Effector memory CD8-positive, alpha-beta T cell (primary cell): Measurements from ENCODE around the gene B3GNT8.
"Not testable (repeated sequence)": the region's sequence is repeated elsewhere in the genome, so short reads cannot be mapped to it uniquely, and the experiment has no call there.

Experiments
- ATAC-seq: fragments of 150-1000 bp; cut with Tn5 transposase; replicated peaks from 2 replicates; pipeline ENCODE4 v1.10.0; 2021; ENCODE audit warnings: mild to moderate bottlenecking, moderate library complexity
- DNase-seq, 3 experiments: peaks; one replicate each; pipeline ENCODE4 v3.0.0; 2021
- H3K27ac Mint-ChIP-seq, 2 donors: one replicate each; pipeline ENCODE4 v1.8.0; 2022; ENCODE audit warnings: mild to moderate bottlenecking in 2 of 2, mixed read lengths in 2 of 2, moderate library complexity in 2 of 2
- H3K27me3 Mint-ChIP-seq, 2 donors: one replicate each; pipeline ENCODE4 v1.8.0; 2022; ENCODE audit warnings: mixed read lengths in 2 of 2
- H3K36me3 Mint-ChIP-seq: one replicate; pipeline ENCODE4 v1.8.0; 2022; ENCODE audit warnings: mild to moderate bottlenecking, moderate library complexity, mixed read lengths; ENCODE audit not compliant: insufficient read depth
- H3K4me1 Mint-ChIP-seq, 2 donors: one replicate each; pipeline ENCODE4 v1.8.0; 2022; ENCODE audit warnings: low read depth in 2 of 2, mixed read lengths in 2 of 2
- H3K4me3 Mint-ChIP-seq, 2 donors: one replicate each; pipeline ENCODE4 v1.8.0; 2022; ENCODE audit warnings: mild to moderate bottlenecking in 2 of 2, mixed read lengths in 2 of 2, moderate library complexity in 2 of 2
- H3K9me3 Mint-ChIP-seq, 2 donors: one replicate each; pipeline ENCODE4 v1.8.0; 2022; ENCODE audit warnings: mixed read lengths in 2 of 2

The B3GNT8 gene

GRCh38 chr19:41384351-41384750, 42.8 kb downstream of the B3GNT8 start:
- H3K27ac Mint-ChIP-seq: no peak overlapping the region
- H3K4me1 Mint-ChIP-seq: no peaks in the 10 kb centered on the region
- no peak for ATAC-seq
- no peaks in the 10 kb centered on the region for H3K27me3 Mint-ChIP-seq
- H3K36me3 Mint-ChIP-seq: peaks cover 13% of the 10 kb centered on the region
- no peak for DNase-seq
- H3K4me3 Mint-ChIP-seq: no peak overlapping the region
- H3K9me3 Mint-ChIP-seq: no peaks in the 10 kb centered on the region

GRCh38 chr19:41381536-41381935, 45.6 kb downstream of the B3GNT8 start:
- H3K9me3 Mint-ChIP-seq, H3K4me3 Mint-ChIP-seq, H3K27ac Mint-ChIP-seq, DNase-seq, H3K4me1 Mint-ChIP-seq, H3K27me3 Mint-ChIP-seq, ATAC-seq: not testable (repeated sequence)
- H3K36me3 Mint-ChIP-seq: peaks cover 13% of the 10 kb centered on the region

DNA sequence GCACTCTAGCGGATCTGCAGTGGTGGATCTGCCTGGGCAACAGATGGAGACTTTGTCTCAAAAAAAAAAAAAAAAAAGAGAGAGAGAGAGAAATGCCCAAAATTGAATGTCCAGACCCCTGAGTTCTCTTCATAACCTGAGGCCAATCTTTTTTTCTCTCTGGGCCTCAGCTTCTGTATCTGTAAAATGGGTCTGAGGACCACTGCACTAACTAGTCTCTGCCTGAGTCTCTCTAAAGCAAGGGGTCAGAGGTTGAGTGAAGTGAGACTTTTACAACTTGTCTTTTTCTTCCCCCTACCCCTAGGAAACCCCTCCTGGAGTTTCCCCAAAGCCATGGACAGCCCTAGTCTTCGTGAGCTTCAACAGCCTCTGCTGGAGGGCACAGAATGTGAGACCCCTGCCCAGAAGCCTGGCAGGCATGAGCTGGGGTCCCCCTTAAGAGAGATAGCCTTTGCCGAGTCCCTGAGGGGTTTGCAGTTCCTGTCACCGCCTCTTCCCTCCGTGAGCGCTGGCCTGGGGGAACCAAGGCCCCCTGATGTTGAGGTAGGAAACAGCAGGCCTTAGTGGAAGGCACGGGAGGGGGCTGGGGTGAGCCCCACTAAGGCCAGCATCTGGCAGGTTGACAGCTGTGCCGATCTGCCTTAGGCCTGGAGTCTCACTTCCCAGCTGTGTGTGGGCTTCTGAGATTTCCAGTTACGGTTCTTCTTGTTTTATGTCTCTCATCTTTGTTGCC, 49.0 kb downstream of the B3GNT8 start:
- Mint-ChIP-seq H3K9me3 (no peaks in the 10 kb centered on the region), H3K36me3 (peaks cover 16% of the 10 kb centered on the region), H3K4me3 (peak overlapping the region in 1 of 2 donors; percentile 13), H3K27me3 (no peaks in the 10 kb centered on the region), H3K27ac (peak overlapping the region; percentile 13 to 68), H3K4me1 (peaks cover 10 to 13% of the 10 kb centered on the region in 2 donors)
- DNase-seq: no peak
- peak; percentile 36 for ATAC-seq

DNA sequence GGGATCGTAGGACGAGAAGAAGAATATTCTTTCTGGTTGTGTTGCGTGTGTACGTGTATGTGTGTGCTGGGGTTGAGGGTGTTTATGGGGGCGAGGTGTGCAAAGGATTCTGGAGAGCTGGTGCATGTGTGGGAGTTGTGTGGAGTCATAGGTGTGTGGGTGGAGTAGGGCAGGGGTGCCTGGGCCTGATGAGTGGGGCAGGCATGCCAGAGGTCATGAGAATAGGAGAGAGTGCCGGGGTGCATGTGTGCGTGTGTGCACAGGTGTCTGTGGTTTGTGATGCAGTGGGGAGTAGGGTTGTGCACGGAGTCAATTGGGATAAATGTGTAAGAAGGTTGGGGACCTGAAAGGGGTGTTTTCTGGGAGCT, 50.2 kb downstream of the B3GNT8 start:
- ATAC-seq: peak; percentile 61
- DNase-seq: no peak
- no peaks in the 10 kb centered on the region for H3K27me3 Mint-ChIP-seq
- H3K9me3 Mint-ChIP-seq: no peaks in the 10 kb centered on the region
- H3K4me1 Mint-ChIP-seq: peaks cover 10 to 13% of the 10 kb centered on the region in 2 donors
- H3K27ac Mint-ChIP-seq: peak overlapping the region; percentile 1 to 68
- peak overlapping the region; percentile 57 to 76 for H3K4me3 Mint-ChIP-seq
- H3K36me3 Mint-ChIP-seq: peaks cover 15% of the 10 kb centered on the region

GRCh38 chr19:41376241-41376997, 50.8 kb downstream of the B3GNT8 start, which contains the start of gene TMEM91:
Gene TMEM91, plus strand, starts transcription at chr19:41376533. Its CDS starts 1,777 bp downstream, at chr19:41378310.
- DNase-seq (no peak), ATAC-seq (peak; percentile 51)
- H3K4me3 Mint-ChIP-seq: peak within 1 kb of the TSS; percentile 57 to 76

More at GRCh38 chr19:41376241-41376997, 50.8 kb downstream of the B3GNT8 start, which contains the start of gene TMEM91:
- H3K4me1 Mint-ChIP-seq: peaks cover 12 to 13% of the 10 kb centered on the region in 2 donors
- H3K27ac Mint-ChIP-seq: peak within 1 kb of the TSS; percentile 1 to 68
- no peaks in the 10 kb centered on the region for H3K9me3 Mint-ChIP-seq
- no peaks in the 10 kb centered on the region for H3K27me3 Mint-ChIP-seq
- peaks cover 13% of the 10 kb centered on the region for H3K36me3 Mint-ChIP-seq
